Measurements from ENCODE around the gene TUFM.
A peak's percentile ranks its signal among the peaks of the same experiment; 100 is the strongest.
"Not testable (repeated sequence)": the region's sequence is repeated elsewhere in the genome, so short reads cannot be mapped to it uniquely, and the experiment has no call there.

The TUFM gene

GRCh38 chr16:28846080-28846932 lies at the start of gene TUFM:
Gene TUFM (minus strand): TSS chr16:28846348. CDS start chr16:28846269, 79 bp downstream.
- DNase-seq (ENCODE audit: low read depth): peak; percentile 97

- DNase-seq (ENCODE audit: low read depth): no peak
Observed at GRCh38 chr16:28895609-28896008, 49.5 kb upstream of the TUFM start.

- DNase-seq (ENCODE audit: low read depth): no peak
Observed at GRCh38 chr16:28893291-28893690, 47.1 kb upstream of the TUFM start.

- DNase-seq (ENCODE audit: low read depth): no peak
Observed at GRCh38 chr16:28891964-28892890, 46.1 kb upstream of the TUFM start.

GRCh38 chr16:28890355-28890754 lies 44.2 kb upstream of the TUFM start:
- not testable (repeated sequence) for DNase-seq (ENCODE audit: low read depth)

- DNase-seq (ENCODE audit: low read depth): no peak
Observed at GRCh38 chr16:28886945-28887344, 40.8 kb upstream of the TUFM start.

DNA sequence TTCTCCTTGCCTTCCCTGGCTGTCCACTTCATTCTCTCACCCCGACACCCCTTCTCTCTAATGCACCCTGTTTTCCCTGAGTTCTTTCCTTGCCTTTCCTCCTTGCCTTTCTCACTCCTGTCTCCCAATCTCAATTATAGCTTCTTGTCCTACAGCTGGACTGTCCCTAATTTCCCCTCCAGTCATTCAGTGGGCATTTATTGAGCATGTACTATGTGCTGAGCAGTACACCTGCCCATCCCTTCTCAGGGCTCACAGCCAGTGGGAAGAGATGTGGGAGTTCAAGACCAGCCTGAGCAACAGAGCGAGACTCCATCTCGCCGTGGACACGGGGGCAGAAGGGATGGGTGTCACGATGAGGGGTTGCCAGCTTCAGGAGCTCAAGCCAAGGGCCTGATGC lies 37.9 kb upstream of the TUFM start:
- DNase-seq (ENCODE audit: low read depth): no peak

GRCh38 chr16:28883221-28883996 lies 37.3 kb upstream of the TUFM start:
- no peak for DNase-seq (ENCODE audit: low read depth)

- DNase-seq (ENCODE audit: low read depth): no peak
Observed at GRCh38 chr16:28882551-28883160, 36.5 kb upstream of the TUFM start.

DNA sequence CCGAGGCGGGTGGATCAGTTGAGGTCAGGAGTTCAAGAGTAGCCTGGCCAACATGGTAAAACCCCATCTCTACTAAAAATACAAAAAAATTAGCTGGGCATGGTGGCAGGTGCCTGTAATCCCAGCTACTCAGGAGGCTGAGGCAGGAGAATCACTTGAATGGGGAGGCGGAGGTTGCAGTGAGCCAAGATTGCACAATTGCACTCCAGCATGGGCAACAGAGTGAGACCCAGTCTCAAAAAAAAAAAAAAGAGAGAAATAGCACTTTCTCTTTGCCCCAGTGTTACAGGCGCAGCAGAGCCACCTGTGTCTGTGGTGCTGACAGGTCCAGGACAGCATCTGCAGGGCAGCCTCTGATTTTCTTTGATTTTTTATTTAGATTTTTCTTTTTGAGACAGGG lies 35.4 kb upstream of the TUFM start:
- not testable (repeated sequence) for DNase-seq (ENCODE audit: low read depth)

DNA sequence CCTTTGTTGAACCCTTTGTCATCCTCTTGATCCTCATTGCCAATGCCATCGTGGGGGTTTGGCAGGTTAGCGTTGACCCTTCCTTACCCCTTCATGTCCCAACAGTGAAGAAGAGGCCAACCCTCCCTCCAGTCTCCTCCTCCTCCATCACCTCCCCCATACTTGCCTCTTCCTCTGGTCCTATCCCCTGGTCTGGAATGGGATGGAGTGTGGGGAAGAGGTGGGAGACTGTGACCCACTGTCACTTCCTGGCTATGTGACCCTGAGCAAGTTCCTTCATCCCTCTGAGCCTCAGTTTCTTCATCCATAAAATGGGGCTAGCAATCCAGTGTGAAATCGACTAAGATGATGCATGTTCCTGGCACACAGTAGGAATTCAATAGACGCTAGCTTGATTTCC lies 34.8 kb upstream of the TUFM start:
- DNase-seq (ENCODE audit: low read depth): no peak

- no peak for DNase-seq (ENCODE audit: low read depth)
Observed at GRCh38 chr16:28880589-28880915, 34.4 kb upstream of the TUFM start.

DNA sequence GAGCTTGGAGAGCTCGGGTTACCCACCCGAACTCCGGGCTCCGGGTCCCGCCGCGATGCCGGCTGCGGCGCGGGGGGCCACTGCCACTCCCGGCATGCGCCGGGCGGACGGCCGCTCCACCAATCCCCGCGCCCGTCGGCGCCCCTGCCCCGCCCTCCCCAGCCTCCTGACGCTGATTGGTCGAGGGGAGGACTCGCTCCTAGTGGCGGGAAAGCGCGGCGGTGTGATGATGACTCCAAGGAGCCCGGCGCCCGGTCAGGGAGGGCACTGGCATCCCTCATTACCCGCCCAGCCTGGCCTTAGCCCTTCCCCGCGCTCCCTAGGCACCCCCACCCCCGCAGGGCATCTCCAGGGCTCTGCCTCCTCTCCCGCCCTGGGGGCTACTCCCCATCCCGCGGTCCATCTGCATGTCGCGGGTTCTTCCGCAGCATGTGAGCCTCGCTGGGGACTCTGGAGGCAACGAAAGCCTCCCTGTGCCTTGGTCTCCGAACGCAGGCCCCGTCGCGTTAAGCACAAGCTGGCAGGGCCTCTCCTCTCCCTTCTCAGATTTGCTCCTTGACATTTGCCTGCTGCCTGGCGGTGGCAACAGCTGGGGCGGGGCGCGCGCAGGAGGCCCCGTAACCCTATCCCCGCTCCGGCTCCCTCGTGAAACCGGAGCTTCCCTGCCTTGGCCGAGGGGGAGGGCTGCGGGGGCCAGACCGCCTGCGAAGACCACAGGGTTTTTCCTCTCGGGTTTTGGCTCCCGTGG lies 33.9 kb upstream of the TUFM start:
- peak; percentile 83 for DNase-seq (ENCODE audit: low read depth)

DNA sequence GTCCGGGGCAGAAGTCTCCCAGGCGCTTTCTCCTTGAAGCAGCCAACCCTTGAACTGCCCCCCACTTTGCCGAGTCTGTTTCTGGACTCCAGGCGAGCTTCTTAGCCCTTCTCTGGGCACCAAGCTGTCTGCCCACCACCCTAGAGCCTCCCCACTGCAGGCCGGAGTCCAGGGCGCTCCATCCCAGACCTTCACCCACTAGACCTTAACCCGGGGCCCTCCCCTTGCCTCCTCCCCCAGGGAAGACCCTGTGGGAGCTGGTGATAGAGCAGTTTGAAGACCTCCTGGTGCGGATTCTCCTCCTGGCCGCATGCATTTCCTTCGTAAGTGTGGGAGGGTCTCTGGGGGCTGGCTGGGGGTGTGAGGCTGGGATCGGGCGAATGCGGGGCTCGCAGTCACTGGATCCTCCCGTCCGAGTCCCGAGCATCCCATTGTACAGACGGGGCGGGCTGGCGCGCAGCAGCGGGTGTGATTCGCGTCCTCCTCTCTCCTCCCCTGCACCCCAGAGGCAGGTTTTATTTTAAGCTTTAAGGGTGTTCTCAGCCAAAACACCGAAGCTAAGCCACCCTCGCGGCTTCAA lies 33.2 kb upstream of the TUFM start:
- DNase-seq (ENCODE audit: low read depth): no peak

DNA sequence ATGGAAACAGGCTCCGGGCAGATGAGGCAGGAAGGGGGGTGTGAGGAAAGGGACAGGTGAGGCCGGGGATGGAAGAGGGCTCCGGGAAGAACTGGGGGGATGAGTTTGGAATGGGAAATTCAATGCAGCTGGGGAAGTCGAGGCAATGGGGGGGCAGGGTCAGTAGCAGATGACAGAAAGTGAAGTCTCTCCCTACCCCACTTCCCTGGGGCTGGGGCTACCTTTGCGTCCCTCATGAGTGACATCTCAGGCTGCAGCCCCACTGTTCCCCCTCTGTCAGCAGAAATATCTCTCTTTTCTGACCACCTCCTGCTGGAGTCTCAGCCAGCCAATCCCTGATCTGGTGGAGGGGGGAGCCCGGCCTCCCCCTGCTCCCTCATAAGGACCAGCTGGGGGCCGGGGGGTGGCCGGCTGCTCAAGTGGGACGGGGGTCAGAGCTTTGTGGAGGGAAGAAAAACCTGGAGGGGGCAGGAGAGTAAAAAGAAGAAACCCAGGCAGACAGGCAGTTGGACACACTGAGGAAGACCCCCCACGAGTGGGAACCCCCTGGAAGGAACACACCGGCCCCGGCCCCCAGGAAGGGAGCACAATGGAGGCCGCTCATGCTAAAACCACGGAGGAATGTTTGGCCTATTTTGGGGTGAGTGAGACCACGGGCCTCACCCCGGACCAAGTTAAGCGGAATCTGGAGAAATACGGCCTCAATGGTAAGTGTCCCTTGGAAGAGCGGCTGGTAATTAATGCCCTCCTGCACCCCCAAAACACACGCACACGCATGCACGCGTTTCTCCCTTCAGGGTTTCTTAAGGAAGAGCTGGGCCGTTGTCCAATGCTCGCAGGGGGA lies 32.2 kb upstream of the TUFM start, which contains the start of gene ATP2A1:
ATP2A1 (plus strand) TSS at position 406 of the 844 bp plus-strand sequence; CDS start at position 590, 184 bp downstream.
- DNase-seq (ENCODE audit: low read depth): no peak

DNA sequence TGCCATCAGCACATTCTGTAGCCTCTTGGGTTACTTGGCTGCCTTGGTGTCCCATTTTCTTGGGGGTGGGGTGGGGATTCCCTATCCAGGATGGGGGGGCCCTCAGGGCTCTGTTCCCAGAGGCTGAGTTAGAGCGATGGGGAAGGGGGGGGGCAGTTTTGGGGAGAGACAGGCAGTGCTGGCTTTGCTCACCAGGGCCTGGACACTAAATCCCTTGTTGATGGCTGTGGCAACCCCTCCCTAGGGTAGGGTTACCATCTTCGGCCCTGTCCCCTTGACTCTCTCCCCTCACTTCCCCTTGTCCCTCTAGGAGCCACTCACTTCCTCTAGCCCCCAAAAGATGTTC lies 31.5 kb upstream of the TUFM start:
- DNase-seq (ENCODE audit: low read depth): no peak

GRCh38 chr16:28876973-28877654 lies 31.0 kb upstream of the TUFM start:
- DNase-seq (ENCODE audit: low read depth): no peak

DNA sequence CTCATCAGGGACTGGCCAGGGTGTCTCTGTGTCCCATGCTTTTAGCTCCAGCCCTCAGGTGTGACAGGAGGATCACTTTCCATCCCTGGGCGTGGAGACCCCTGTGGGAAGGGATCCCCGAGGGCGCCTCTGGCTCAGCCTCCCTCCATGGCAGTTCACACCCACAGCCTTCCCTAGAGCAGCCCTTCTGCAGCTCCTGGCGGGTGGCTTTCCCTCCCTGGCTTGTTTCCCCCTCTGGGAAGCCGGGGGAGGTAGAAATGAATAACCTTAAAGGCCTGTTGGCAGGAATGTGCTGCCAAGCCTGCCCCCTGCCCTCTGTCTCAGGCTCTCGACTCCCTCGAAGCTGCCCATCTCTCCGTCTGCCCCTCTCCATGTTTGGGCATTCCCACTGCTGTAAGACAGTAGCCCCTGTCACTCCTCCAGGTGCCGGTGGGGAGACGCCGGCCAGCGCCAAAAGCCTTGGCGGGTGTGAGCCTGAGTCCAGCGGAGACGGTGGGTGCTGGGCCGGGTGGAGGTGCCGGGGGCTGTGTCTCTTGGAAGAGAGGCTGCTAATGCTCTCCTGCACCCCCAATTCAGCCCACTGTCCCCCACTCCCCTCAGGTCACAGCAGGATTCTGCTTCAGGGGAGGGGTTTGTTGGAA lies 30.0 kb upstream of the TUFM start:
- no peak for DNase-seq (ENCODE audit: low read depth)

Data from activated gamma-delta T cell treated with anti-CD3 and anti-CD28 coated beads, Interleukin-2, amount 50 U/mL, for 16 hours (primary cell).